ENCODE data around the gene SERINC2.
"Not testable (repeated sequence)": the region's sequence is repeated elsewhere in the genome, so short reads cannot be mapped to it uniquely, and the experiment has no call there.

Gene SERINC2

GRCh38 chr1:31418626-31419323 is 5.8 kb downstream of the SERINC2 start:
- Mint-ChIP-seq H3K27me3 (peaks cover 54% of the 10 kb centered on the region), H3K9me3 (no peaks in the 10 kb centered on the region), H3K4me3 (no peak overlapping the region), H3K27ac (no peak overlapping the region), H3K4me1 (peaks cover 18% of the 10 kb centered on the region)
- ATAC-seq (no peak), DNase-seq (no peak)

- H3K4me1 Mint-ChIP-seq = peaks cover 14% of the 10 kb centered on the region
- no peak overlapping the region for H3K4me3 Mint-ChIP-seq
- DNase-seq = no peak
- no peak overlapping the region for H3K27ac Mint-ChIP-seq
- H3K9me3 Mint-ChIP-seq = no peaks in the 10 kb centered on the region
- H3K27me3 Mint-ChIP-seq = peaks cover 54% of the 10 kb centered on the region
- ATAC-seq = no peak
These were observed 7.7 kb downstream of the SERINC2 start for GRCh38 chr1:31420716-31421115.

GRCh38 chr1:31421371-31422040 is 8.5 kb downstream of the SERINC2 start:
- peak overlapping the region in 1 of 2 donors; percentile 43 for H3K27ac Mint-ChIP-seq
- H3K9me3 Mint-ChIP-seq = no peaks in the 10 kb centered on the region
- H3K4me3 Mint-ChIP-seq = no peak overlapping the region
- peaks cover 14% of the 10 kb centered on the region for H3K4me1 Mint-ChIP-seq
- H3K27me3 Mint-ChIP-seq = peaks cover 46% of the 10 kb centered on the region
- DNase-seq (no peak), ATAC-seq (no peak)

GRCh38 chr1:31422505-31423319 is 9.7 kb downstream of the SERINC2 start:
- DNase-seq (peak; percentile 68 to 75), ATAC-seq (peak; percentile 97)
- peaks cover 14% of the 10 kb centered on the region for H3K4me1 Mint-ChIP-seq
- H3K4me3 Mint-ChIP-seq = no peak overlapping the region
- peak overlapping the region in 1 of 2 donors; percentile 41 for H3K27ac Mint-ChIP-seq
- peaks cover 37% of the 10 kb centered on the region for H3K27me3 Mint-ChIP-seq
- H3K9me3 Mint-ChIP-seq = no peaks in the 10 kb centered on the region

- Mint-ChIP-seq H3K4me1 (peaks cover 14% of the 10 kb centered on the region), H3K27ac (no peak overlapping the region), H3K27me3 (peaks cover 35% of the 10 kb centered on the region), H3K9me3 (no peaks in the 10 kb centered on the region), H3K4me3 (no peak overlapping the region)
- DNase-seq (no peak), ATAC-seq (no peak)
These were observed 10.5 kb downstream of the SERINC2 start for GRCh38 chr1:31423418-31423947.

GRCh38 chr1:31424568-31424967 is 11.6 kb downstream of the SERINC2 start:
- H3K4me3 Mint-ChIP-seq = no peak overlapping the region
- no peak for DNase-seq
- no peak overlapping the region for H3K27ac Mint-ChIP-seq
- no peak for ATAC-seq
- no peaks in the 10 kb centered on the region for H3K9me3 Mint-ChIP-seq
- H3K27me3 Mint-ChIP-seq = peaks cover 35% of the 10 kb centered on the region
- peaks cover 14% of the 10 kb centered on the region for H3K4me1 Mint-ChIP-seq

- H3K27me3 Mint-ChIP-seq = peaks cover 35% of the 10 kb centered on the region
- ATAC-seq = no peak
- no peak for DNase-seq
- no peak overlapping the region for H3K27ac Mint-ChIP-seq
- H3K4me3 Mint-ChIP-seq = no peak overlapping the region
- H3K4me1 Mint-ChIP-seq = peaks cover 14% of the 10 kb centered on the region
- H3K9me3 Mint-ChIP-seq = no peaks in the 10 kb centered on the region
These were observed 12.5 kb downstream of the SERINC2 start for GRCh38 chr1:31425301-31426081.

- Mint-ChIP-seq H3K27me3 (peaks cover 35% of the 10 kb centered on the region), H3K4me3 (no peak overlapping the region), H3K4me1 (peaks cover 14% of the 10 kb centered on the region), H3K27ac (no peak overlapping the region), H3K9me3 (no peaks in the 10 kb centered on the region)
- DNase-seq = no peak
- ATAC-seq = no peak
These were observed 13.4 kb downstream of the SERINC2 start for GRCh38 chr1:31426249-31426922.

- peaks cover 14% of the 10 kb centered on the region for H3K4me1 Mint-ChIP-seq
- no peak overlapping the region for H3K27ac Mint-ChIP-seq
- no peaks in the 10 kb centered on the region for H3K9me3 Mint-ChIP-seq
- peaks cover 33% of the 10 kb centered on the region for H3K27me3 Mint-ChIP-seq
- no peak for DNase-seq
- H3K4me3 Mint-ChIP-seq = no peak overlapping the region
- no peak for ATAC-seq
These were observed 14.3 kb downstream of the SERINC2 start for GRCh38 chr1:31427322-31427721.

GRCh38 chr1:31428436-31429221 is 15.6 kb downstream of the SERINC2 start:
- ATAC-seq (no peak), DNase-seq (no peak)
- H3K9me3 Mint-ChIP-seq = no peaks in the 10 kb centered on the region
- H3K27ac Mint-ChIP-seq = no peak overlapping the region
- peaks cover 20% of the 10 kb centered on the region for H3K27me3 Mint-ChIP-seq
- peaks cover 3% of the 10 kb centered on the region for H3K4me1 Mint-ChIP-seq
- no peak overlapping the region for H3K4me3 Mint-ChIP-seq

- Mint-ChIP-seq H3K27ac (no peak overlapping the region), H3K4me1 (no peaks in the 10 kb centered on the region), H3K4me3 (no peak overlapping the region), H3K9me3 (no peaks in the 10 kb centered on the region), H3K27me3 (peaks cover 11% of the 10 kb centered on the region)
- DNase-seq (no peak), ATAC-seq (no peak)
These were observed 16.6 kb downstream of the SERINC2 start for GRCh38 chr1:31429583-31429982.

- not testable (repeated sequence) for ATAC-seq, H3K27me3 Mint-ChIP-seq, H3K4me3 Mint-ChIP-seq, DNase-seq, H3K27ac Mint-ChIP-seq, H3K4me1 Mint-ChIP-seq, H3K9me3 Mint-ChIP-seq
These were observed 18.6 kb downstream of the SERINC2 start for GRCh38 chr1:31431351-31432257.
